Measurements from ENCODE around the gene MRPL10.
"Not testable (repeated sequence)": the region's sequence is repeated elsewhere in the genome, so short reads cannot be mapped to it uniquely, and the experiment has no call there.

MRPL10 gene

DNA sequence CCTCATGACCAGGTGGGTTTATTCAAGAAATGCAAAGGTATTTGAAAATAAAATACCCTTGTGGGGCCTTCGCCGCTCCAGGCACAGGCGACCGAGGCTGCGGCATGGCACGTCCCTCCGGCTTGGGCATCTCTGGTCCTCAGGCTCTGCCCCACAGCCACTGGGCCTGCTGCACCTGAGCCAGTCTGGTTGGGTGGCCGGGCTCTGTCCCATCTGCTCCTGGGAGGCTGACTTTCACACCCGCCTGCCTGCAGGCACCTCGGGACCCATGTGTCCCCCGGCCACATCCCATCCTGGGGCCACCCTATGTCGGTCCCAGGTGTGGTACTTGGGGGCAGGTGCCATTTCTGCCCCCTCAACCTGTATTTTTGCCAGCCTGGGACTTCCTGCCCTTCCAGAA lies 30.7 kb downstream of the MRPL10 start:
- DNase-seq (ENCODE audit: extremely low read depth in 1 of 2, low read depth in 1 of 2), result no peak

DNA sequence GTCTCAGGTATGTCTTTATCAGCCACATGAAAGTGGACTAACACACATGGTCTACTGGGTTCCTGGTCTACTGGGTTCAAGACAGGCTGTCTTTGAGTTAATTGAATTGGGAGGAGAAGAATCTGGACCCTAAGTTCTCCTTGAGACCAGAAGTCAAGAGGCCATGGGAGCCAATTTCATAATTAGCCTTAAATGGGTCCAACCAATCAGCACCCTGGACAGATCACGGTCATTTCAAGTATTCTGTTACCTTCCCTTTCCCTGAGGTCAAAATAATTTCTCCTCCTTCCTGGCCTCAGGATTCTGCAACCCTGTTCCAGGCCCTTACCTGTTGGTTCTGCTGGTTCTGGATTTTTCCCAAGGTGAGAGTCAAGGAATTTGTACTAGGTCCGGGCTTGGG lies 33.5 kb downstream of the MRPL10 start:
- no peak for DNase-seq (ENCODE audit: extremely low read depth in 1 of 2, low read depth in 1 of 2)

DNA sequence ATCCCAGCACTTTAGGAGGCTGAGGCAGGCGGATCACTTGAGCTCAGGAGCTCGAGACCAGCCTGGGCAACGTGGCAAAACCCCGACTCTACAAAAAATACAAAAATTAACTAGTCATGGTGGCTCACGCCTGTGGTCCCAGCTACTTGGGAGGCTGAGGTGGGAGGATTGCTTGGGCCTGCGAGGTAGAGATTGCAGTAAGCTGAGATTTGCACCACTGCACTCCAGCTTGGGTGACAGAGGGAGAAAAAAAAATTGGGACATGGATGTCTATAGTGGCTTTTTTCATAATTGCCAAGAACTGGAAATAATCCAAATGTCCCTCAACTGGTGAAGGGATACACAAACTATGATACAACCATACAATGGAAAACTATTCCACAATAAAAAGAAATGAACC lies 38.4 kb downstream of the MRPL10 start:
- no peak for DNase-seq (ENCODE audit: extremely low read depth in 1 of 2, low read depth in 1 of 2)

DNA sequence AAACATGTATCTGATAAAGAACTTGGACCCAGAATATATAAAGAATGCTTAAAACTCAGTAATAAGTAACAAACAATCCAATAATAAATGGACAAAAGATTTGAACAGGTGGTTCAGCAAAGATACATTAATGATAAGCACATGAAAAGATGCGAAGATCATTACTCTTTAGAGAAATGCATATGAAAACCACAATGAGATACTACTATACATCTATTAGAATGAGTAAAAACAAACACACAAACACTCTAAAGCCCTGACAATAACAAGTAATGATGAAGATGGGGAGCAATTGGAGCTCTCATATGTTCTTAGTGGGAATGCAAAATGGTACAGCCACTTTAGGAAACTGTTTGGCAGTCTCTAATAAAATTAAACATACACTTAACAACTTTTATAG lies 38.9 kb downstream of the MRPL10 start:
- DNase-seq (ENCODE audit: extremely low read depth in 1 of 2, low read depth in 1 of 2), result no peak

DNA sequence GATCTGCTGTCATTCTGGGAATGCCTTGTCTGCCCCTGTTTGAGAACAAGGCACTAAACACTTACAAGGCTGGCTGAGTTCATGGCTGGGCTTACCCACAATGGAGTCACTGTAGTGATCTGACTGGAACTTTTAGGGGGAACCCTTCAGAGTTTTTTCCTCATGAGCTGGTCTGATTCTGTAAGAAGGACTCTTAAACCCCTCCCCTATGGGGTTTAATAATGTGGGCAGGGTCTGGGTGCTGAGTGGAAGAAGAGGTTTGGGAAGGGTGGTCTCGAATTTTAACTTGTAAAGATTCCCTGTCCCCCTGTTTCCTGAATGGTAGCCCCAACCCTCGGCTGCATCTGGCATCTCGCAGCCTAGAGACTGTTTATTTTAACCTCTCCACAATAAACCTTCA lies 40.3 kb downstream of the MRPL10 start:
- DNase-seq (ENCODE audit: extremely low read depth in 1 of 2, low read depth in 1 of 2), result no peak

DNA sequence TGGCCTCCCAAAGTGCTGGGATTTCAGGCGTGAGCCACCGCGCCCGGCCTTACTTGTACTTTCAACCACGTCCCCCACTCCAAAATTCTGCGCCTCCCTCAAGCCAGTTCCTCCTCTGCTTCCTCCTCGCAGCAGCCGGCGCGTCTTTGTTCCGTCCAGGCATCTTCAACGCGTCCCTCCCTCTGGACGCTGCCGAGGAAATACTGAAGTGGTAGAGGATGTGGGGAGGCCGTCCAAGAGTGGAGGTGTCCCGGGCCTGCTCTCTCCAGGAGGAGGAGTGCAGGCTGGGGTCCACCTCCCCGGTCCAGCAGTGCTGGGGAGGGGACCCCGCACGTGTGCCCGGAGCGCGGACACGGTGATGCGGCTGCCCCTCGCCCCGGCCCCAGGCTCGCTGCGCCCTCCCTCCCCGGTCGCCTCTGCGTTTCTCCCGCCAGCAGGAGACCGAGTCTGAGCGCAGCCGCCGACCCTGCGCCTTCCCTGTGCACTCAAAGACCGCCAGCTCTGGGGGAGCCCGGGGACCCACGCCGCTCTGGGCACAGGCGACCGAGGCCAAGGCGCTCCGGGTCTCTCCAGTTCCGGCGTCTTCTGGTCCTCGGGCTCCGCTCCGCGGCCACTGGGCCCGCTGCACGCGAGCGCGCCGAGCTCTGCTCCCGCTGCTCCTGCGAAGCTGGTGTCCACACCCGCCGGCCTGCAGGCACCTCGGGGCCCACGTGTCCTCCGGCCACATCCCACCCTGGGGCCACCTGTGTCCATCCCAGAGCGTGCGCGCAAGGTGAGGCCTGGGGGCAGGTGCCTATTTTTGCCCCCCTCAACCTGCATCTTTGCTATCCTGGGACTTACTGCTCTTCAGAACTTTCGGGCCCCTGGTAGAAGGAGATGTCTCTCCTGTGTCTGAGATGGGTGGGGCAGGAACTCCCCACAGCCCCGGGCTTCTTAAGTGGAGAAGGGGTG lies 41.5 kb downstream of the MRPL10 start:
- DNase-seq (ENCODE audit: extremely low read depth in 1 of 2, low read depth in 1 of 2), result peak; percentile 36

DNA sequence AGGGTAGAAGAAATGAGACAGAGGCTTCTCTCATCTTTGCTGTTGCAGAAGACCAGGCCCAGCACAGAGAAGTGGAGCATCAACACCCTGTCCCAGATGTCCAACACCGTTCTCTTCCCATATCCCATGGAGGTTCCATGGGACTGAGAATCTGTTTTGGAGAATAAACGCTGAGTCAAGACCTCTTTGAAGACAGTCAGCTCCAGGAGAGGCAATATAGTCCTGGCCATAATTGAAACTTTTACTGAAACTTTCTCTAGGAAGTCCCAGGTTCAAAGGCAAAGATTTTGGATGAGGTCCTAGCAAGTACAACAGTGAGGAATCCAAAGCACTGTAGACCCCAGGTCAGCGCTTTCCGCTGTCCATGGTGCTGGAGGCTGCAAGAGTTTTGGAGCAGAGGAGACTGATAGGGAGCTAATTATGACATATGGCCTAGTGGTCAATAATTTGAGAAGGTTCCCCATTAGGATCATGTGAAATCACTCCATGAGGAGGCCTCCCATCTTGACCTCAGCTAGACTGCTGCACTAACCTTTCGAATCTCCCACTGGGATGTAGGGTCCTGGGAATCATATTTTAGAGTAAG lies 45.7 kb downstream of the MRPL10 start:
- DNase-seq (ENCODE audit: extremely low read depth in 1 of 2, low read depth in 1 of 2), result no peak

DNA sequence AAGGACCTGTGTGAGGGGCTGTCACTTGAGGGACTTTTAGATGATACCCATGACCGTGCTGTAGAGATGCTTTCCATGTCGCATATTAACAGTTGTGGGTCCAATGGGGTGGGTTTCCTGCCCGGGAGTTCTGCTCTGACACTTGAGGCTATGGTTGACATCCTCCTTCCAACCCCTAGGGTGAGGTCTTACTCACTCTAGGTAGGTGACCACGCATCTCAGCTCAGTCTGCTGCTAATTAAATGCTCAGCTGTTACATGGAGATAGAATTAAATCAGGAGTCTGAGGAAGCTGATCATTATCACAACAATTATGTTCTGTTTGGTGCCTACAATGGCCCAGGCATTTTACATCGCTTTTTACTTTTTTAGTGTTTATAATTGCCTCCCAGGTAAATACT lies 49.9 kb downstream of the MRPL10 start:
- no peak for DNase-seq (ENCODE audit: extremely low read depth in 1 of 2, low read depth in 1 of 2)

DNA sequence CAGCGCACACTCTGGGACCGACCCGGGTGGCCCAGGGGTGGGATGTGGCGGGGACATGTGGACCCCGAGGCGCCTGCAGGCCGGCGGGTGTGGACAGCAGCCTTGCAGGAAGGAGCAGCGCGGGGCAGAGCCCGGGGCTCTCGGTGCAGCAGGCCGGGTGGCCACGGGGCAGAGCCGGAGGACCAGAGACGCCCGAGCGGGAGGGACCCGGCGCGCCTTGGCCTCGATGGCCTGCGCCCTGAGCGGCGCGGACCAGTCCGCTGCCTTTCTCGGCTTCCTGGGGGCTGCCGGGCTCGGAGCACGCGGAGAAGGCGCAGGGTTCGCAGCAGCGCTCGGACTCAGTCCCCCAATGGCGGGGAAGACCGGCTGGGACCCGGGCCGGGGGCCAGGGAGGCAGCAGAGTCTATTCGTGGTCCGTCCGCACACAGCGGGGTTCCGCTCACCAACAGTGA lies 53.1 kb downstream of the MRPL10 start:
- DNase-seq (ENCODE audit: extremely low read depth in 1 of 2, low read depth in 1 of 2), result no peak

DNA sequence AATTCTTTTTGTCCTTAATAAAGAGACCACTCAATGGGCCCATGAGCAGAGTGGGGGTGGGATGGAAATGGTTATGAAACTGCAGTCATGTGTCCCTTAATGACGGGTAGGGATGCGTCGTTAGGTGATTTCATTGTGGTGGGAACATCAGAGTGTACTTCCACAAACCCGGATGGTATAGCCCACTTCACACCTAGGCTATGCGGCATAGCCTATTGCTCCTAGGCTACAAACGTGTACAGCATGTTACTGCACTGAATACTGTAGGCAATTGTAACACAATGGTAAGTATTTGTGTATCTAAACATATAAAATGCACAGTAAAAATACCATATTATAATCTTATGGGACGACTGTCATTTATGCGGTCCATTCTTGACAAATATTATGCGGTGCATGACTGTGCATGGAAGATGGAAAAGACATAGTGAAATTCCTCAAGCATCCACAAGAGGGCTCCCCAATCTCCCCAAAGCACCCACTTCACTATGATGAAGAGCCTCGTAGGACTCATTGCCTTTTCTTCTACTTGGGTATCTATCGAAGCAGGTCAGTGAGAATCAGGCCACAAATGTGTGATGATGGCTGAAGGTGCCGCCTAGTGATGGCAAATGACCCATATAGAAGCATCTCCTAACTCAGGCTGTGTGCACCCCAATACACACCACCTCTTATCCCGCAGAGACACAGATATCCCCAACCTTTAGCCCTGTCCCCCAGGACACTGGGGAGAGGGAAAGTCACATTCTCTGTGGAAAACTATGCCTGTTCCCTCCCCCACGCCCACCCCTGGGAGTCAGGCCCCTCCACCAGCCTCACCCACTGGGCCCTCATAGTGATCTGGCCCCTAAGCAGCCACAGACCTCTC lies 54.8 kb downstream of the MRPL10 start:
- no peak for DNase-seq (ENCODE audit: extremely low read depth in 1 of 2, low read depth in 1 of 2)

DNA sequence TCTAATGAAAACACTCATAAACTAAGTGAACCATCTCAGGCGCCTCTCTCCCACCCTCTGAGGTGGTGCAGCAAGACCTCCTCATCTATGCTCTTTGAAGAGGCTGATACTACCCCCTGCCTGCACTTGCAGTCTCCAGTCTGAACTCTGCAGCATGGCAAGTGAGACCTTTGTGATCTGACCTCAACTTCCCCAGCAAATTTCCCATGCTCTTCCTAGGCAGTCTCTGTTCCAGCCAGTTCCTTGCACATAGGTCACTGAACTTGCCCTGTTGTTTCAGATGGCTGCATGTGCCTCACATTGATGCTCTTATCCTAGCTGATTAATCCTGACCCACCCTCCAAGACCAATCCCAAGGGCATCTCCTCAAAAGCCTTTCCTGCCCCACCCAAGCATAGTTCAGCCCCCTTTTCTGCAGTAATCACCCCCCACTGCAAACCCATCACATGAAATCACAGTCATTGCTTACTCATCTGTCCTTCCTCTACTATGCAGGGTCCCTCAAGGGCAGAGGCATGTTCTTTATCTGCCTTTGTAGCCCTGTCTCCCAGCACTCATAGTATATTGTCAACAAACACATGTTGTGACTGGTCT lies 56.3 kb downstream of the MRPL10 start:
- DNase-seq (ENCODE audit: extremely low read depth in 1 of 2, low read depth in 1 of 2), result no peak

DNA sequence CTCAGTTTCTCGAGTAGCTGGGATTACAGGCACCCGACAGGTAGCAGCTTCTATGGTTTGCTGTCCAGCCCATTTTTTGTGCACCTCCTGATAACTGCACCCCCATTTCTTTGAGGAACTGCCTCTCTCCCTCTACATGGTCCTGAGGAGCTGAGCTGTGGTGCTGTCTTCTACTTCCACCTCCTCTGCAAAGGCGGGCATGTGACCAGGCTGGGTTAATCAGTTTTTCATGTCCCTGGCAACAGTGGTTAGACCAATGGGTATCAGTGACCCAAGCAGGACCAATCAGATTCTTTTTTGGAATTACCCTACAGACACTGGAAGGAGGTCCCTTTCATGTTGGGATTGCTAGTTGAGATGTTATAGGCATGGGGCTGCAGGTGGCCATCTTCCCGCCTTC lies 57.0 kb downstream of the MRPL10 start:
- DNase-seq (ENCODE audit: extremely low read depth in 1 of 2, low read depth in 1 of 2), result no peak

DNA sequence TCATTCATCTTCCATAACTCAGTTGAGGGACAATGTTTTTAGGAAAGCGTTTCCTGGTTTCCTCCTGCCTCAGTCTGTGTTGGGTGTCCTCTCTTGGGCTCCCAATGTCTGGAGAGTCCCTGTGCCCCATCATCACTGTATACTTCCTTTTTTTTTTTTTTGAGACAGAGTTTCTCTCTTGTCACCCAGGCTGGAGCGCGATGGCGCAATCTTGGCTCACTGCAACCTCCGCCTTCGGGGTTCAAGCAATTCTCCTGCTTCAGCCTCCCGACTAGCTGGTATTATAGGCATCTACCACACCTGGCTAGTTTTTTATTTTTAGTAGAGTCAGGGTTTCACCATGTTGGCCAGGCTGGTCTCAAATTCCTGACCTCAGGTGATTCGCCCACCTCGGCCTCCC lies 57.7 kb downstream of the MRPL10 start:
- not testable (repeated sequence) for DNase-seq (ENCODE audit: extremely low read depth in 1 of 2, low read depth in 1 of 2)
